ENCODE measurements around the gene CCDC187.
"Not testable (repeated sequence)": the region's sequence is repeated elsewhere in the genome, so short reads cannot be mapped to it uniquely, and the experiment has no call there.

Gene CCDC187

DNA sequence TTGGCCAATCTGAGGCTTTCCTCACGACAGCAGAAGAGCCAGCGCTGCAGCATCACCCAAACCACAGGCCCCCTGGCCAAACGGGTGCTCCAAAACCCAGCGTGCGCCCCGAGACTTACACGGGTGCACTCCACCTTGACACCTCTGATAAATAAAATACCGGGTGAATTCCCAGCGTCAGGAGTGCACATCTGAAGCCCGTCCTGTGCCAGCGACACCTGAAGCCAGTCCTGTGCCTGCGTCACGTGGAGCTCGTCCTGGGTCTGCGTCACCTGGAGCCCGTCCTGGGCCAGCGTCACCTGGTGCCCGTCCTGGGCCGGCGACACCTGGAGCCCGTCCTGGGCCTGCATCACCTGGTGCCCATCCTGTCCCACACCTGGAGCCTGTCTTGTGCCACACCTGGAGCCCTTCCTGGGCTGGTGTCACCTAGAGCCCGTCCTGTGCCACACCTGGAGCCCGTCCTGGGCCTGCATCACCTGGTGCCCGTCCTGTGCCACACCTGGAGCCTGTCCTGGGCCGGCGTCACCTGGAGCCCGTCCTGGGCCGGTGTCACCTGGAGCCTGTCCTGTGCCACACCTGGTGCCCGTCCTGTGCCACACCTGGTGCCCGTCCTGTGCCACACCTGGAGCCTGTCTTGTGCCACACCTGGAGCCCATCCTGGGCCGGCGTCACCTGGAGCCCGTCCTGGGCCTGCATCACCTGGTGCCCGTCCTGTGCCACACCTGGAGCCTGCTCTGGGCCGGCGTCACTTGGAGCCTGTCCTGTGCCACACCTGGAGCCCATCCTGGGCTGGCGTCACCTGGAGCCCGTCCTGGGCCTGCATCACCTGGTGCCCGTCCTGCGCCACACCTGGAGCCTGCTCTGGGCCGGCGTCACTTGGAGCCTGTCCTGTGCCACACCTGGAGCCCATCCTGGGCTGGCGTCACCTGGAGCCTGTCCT is 67.2 kb downstream of the CCDC187 start:
- not testable (repeated sequence) for DNase-seq

DNA sequence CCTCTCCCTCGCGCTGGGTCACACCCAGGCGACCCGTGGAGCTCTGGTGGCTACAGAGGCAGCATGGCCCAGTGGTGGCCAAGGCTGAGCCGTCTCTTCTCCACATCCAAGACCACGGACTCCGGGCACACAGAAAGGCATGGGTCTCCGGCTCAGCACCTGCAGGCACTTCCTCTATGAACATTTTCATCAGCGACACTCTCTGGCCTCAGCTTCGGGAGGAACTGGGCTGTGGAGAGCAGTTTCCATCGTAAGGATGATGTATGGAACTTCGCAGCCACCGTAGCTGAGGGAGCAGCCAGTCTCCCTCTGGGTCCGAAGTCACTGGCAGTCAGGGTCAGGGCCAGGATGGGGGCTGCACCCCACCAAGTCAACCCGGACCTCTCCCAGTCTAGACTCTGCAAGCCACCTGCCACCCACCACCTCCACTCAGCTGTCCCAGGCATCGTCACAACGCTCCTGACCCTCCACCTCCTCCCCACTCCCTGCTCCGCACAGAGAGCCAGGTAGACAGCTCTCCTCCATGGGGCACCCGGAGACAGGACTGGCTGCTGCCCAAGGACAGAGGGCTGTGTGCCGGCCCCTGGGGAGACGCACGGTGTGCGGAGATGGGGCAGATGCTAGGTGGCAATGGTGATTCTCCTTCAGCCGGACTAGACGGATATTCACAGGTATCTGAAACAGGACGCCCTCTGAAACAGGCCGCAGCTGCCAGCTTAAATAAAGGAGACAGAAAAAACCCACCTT is 68.0 kb downstream of the CCDC187 start:
- DNase-seq, result no peak

DNA sequence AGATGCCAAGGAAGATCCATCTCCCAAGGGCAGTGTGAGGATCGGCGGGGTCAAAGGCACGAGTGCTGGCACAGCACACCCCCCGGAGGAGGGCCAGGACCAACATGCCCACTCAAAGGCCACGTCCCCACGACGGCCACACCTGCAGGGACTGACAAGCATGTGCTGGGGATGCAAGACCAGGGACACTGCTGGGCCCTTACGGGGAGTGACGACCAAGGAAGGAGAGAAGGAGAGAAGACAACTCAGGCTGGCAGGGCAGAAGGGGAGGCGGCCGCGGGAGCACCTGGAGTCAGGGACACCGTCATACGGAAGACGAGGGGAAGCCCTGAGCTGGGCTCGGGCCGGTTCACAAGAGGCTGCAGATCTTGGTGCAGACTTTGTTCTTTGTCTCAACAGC is 68.7 kb downstream of the CCDC187 start:
- no peak for DNase-seq

DNA sequence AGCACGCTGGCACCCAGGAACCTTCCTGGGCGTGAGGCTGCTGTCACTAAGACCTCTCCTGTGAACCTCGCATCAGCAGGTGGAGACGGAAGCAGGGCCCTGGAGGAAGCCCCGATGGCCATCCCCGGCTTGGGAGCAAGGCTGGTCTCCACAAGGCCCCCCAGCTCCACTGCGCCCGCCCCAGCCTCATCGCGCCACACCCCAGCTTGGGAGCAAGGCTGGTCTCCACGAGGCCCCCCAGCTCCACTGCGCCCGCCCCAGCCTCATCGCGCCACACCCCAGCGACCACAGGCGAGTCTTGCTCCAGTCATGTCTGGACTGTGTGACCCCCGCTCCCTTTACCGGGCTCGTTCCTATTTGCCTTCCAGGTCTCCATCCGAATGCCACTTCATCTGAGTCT is 69.3 kb downstream of the CCDC187 start:
- DNase-seq, result no peak

DNA sequence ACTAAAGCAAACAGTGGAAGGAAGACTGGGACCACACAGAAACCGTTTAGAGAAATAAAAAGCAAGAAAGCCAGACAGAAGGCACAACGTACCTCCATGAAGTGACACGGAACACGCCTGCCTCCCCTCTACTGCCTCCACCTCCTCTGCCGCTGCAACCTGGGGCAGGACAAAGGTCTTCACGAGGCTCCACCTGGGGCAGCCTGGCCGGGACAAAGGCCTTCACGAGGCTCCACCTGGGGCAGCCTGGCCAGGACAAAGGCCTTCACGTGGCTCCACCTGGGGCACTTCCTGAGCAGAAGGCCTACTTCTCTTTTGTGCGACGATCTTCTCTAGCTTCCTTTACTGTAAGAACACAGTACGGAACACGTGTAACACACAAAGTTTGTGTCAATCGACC is 70.0 kb downstream of the CCDC187 start:
- no peak for DNase-seq

DNA sequence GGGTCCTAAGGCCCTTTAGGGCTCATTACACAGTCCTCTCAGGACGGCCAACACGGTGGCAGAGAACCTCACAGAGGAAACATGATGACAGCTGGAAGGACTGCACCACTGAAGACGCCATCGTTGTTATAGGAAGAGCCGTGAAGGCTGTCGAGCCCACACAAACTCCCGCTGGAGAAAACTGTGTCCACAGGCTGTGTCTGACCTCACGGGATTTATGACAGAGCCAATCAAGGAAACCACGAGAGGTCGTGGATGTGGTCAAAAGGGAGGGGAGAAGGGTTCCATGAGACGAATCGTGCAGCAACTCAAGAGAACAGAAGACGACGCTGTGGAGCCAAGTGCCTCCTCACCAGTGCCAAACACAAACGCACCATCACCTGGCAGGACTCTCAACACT is 70.5 kb downstream of the CCDC187 start:
- no peak for DNase-seq

DNA sequence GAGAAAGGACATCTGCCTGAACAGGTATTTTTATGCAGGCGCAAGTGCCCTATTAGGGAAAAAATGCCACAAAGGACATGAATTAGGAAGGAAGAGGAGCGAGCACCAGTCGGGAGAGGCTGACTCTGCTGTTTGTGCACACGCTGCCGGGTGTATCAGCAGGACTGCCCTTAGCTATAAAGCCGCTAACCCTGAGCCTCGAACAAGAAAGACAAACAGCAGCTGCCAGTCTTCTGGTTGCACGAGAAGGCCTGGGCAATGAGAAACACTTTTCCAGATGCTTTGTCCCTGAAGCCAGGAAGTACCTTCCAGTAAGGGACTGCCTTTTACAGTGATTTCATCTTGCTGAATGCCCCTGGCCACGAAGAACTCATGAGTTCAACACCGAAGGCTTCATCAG is 70.9 kb downstream of the CCDC187 start:
- no peak for DNase-seq

DNA sequence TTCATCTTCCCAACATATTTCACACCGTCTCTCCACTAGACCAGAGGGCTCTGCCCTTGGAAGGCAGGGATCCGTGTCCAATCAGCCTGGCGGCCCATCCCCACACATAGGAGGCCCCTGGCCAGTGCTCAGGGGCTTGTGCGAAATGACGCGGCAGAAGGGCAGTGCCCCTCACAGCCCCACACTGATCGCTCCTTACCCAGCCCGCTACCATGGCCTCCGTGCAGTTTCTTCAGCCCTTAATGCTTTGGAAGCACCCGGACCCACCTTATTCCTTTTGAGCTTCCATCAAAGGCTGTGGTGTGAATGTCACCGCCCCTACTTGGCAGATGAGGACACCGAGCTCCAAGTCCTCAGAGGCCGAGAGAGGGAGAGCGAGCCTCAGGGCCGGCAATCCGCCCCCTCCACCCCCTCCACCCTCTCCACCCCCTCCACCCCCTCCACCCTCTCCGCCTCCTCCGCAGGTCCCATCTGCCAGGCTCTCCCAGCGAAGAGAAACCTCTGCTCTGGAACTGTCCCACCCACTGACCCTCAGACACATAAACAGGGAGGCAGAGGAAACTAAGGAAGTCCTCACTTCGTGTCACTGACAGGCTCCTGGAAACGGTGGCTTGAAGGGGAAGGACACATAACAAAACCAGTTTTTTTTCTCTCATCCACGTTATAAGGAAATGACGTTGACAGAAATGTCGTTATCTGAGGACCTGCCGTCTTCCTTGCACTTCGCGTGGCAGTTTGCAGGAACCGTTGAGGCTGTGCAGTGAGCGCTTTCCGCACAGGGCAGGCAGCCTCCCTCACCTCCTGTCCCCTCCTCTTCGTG is 72.2 kb downstream of the CCDC187 start:
- no peak for DNase-seq

DNA sequence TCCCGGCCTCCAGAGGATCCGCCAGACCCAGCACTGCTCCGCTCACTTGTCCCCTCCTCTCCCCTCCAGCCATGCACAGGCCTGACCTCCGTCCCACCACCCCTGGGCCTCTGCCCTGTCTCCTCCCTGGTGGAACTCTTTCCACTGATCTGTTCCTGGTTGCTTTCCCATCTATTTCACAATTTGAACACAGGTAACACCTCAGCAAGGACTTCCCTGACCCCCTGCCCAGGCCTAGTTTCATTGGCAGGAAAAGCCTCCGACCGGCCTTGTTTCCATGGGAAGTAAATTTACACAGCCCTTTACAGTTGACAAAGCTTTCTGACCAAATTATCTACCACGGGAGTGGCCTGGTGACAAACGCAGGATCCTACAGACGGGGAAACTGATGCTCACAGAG is 73.1 kb downstream of the CCDC187 start:
- no peak for DNase-seq

DNA sequence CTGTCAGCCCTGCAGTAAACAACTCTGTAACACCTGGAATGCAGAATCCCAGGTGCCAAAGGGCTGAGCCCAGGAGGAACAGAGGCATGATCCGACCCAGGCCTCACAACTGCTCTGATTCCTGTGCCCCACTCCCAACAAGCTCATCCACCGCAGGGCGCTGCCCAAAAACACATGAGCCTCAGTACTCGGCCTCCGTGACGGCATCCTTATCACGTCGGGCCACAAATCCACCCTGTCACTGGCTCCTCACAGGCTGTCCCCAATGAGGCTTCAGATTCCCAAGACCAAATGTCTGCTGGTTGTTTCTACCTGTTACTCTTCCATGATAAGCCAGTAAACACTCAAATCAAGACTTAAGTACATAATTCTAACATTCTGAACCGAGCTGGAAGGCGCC is 73.5 kb downstream of the CCDC187 start:
- no peak for DNase-seq

DNA sequence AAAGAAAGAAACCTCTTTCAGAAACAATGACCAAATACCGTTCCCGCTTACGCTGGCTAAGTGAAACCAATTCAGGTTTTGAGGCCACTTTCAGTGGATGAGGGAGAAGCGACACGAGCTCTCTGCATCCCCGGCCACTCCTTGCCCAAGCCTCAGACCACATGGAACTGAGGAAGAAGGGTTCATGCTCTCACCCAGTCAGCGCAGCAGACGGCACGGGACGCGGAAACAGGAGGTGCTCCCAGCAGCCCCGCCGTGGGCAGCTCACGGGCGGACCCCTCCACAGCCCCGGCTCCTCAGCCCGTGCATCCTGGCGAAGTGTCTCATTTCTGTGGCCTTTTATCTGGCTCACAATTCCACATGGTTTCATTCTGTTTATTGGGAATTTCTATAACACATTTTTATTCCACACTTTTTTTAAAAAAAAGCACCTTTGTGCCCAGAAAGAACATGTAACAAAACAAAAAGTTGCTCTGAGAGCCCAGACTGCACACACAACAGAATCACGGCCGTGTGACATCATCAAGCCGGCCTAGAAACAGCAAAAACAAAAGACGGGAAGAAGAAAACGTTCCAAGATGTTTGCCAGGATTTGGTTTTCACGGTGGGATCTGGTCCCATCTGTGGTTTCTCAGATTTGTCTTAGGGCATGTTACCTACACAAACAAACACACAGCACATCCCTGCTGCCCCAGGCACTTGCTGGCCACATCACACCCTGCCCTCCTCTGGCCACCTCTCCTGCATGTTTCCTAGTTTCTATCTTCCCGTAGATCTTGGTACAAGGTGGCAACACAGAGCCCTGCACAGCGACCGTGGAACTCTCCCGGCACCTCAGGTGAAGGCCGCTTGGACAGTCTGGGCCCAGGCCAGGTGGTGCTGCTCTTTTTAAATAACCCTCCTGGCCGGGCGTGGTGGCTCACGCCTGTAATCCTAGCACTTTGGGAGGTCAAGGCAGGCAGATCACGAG is 74.5 kb downstream of the CCDC187 start:
- no peak for DNase-seq

DNA sequence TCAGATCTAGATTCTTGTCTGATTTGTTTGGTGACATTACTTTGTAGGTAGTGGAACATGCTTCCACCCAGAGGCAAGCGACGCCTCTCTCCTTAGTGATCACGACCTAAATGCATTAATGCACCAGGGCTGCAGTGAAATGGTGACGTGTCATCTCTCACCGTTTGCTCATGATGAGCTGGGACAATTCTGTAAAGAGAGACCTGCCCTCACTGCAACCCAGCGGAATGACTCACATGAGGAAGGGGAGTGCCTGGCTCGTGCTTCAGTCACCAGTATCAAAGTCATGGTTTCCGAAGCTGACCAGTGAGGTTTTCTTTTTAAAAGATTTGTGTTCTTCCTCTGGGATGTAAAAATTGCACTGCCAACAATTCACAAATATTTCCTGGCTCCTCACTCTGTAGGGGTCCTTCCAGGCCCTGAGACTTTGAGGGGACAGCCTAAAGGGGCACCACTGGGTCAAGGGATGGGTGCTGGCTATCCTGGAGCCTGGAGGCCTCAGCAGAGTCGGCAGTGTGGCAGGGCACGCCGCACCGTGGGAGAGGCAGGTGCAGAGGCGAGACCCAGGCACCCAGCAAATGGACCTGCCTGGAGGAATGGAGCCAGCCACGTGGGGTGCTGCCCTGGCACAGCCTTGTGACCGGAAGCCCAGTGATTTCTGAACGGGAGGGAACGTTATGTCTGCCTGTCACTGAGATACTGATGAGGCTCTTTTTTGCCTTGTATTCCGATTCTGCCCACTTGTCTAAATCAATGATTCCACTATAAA is 75.6 kb downstream of the CCDC187 start:
- DNase-seq, result peak; percentile 15

DNA sequence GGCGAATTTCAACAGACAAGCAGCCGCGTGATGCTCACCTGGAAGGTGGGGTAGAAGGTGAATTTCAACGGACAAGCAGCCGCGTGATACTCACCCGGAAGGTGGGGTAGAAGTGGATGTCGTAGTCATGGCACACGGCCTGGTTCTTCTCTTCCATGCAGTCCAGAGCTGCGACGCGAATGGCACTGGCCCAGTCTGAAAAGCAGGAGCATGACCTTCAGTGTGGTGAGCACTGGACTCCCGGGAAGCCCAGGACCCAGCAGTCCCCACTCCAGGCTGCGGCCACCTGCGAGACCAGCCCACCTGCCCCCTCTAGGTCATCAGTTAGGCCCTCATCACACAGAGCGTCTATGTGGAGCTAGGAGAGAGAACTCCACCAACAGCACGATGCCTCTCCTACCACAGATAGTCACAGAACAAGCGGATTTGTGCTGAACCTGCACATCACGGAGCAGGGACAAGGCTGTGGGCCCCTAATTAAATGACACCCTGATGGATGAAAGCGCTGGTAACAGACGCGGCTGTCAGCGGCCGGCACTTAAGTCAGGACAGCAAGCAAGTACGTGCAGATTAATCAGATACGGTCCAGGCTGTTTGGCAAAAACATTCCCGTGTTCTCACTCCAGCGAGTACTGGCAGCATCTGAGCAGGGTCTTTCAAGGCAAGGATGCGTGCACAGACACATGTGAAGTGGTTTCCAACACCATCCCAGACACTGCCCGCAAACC is 77.0 kb downstream of the CCDC187 start:
- no peak for DNase-seq

DNA sequence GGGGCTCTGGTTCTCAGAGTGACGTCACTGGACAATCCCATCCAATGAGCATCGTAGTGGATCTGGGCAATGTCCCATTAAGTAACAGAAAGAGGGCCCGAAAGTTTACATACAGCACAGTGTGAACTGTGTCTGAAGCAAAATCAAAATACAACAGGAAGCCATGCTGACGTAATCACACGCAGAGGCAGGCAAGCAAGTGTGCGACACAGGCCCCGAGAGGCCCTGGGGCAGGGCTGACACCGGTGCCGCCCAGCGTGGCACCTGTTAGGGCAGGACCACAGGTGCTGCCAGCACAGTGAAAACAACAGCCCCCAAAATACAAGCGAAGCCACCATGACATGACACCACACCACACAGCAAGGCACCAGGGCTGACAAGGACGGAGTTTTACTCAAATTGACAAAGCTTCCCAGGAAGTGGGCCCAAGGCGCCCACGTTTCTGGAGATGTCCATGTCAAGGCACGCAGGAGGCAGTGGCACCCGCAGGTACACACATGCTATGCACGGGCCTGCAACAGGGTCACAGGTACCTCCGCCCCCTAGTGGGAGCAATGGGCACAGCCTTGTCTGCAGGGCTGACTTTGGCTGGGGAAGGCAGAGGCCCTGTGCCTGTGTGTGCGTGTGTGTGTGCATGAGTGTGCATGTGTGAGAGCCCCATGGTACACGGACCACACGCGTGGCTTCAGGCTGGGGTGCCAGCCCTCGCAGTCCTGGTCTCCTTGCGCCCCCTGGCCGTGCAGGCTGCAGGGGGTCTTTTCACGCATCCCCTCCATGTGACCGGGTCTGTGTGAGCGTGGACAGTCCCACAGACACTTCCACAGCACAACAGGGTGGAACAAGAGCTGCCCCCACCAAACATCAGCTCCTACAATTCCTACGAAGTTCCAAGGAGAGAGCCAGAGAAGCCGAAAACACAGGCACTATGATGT is 77.9 kb downstream of the CCDC187 start:
- DNase-seq, result peak; percentile 75

DNA sequence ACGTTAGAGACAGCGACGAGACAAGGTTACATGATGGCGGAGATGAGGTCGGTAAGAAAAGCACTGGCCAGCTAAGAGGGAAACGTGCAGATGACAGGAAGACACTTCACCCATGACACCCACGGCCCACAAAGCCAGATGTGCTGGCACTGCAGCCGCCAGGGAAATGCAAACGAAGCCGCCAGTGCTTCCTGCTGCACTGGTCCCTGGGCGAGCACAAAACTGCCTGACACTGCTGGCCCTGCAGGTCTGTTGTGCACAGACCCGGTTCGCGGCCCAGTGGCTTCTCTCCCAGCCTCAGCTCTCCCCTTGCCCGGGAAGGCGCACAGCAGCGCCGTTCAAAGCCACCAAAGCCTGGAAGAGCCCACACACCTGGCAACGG is 78.5 kb downstream of the CCDC187 start:
- DNase-seq, result peak; percentile 24

DNA sequence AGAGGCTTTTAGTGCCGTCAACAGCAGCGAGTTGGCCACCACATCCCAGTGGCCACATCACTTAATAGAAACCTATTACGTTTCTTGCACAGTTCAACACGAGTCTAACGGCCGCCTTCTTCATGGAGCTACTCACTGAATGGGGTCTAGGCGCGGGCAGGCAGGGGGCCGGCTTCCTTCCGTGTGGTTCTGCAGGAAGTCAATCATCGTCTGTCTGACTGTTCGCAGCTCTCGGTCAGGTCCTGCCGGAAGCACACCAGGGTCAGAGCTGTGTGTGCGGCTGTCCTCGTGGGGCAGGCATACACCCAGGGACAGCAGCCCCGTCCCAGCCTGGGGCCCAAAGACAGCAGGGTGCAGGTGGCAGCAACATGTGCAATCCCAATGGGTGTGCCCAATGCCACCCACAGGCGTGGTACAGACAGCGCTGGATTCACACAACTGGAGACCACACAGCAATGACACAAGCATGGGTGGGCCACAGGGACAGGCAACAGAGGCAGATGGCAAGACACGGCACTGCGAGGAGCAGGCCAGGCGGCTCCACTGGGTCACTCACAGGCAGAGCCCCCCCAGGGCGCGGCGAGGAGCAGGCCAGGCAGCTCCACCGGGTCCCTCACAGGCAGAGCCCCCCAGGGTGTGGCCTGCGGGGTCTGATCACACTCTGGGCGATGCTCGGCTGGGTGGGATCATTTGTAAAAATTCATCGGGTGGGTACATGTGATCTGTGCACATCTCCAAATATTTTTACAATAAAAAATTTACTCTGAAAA is 79.8 kb downstream of the CCDC187 start:
- DNase-seq, result no peak

DNA sequence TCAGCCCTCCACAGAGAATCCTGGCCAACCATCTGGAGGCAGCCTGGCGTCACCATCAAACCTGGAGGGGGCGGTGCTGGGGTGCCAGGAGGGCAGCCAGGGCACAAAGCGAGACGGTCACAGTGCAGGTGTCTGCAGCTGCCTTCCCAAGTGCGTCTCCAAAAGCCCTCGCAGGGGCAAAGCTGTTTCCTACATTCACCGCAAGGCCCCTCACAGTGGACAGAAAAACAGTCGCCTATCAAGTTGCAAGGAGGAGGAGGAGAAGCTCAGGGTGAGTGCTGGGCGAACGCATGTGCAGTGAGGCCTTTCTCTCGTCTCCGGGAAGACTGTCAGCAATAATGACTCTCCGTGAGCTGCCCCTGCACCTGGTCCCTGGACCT is 81.0 kb downstream of the CCDC187 start:
- no peak for DNase-seq

DNA sequence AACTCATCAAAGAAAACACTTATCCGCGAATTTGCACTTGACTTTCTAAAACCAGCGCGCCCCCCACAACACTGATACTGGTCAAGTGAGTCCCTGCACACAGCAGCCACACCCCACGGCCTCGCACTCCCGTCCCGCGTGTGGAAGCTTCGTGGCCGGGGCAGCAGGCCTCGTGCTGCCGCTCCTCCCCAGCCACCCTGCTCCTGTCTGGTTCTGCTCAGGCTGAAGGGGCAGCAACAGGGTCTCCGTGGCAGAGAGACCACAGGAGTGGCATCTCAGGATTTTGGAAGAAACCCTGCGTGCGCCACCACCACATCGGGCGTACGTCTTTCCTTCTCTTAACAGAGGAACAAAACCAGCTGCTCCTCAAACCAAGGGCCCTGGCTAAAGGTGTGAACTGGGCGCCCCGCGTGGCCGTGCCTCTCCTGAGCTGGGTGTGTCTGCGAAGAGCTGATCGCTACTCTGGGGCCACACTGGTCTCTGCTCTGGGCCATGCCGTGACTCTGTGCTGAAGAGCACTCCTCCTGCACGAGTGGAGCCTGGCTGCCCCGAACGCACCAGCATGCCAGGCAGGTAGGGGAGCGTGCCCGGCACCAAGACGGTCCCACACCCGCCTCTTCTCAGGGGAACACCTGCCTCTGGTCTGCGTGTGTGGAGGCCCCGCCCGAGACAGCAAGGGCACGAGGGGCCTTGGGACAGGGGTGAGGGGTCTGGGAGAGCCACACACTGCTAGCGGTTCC is 81.6 kb downstream of the CCDC187 start:
- no peak for DNase-seq

All from activated naive CD4-positive, alpha-beta T cell treated with Interleukin-2 at 50 U/mL for 16 hours (primary cell).